HG03135 (cell line): Measurements from ENCODE around the gene FAT1.
"Not testable (repeated sequence)": the region's sequence is repeated elsewhere in the genome, so short reads cannot be mapped to it uniquely, and the experiment has no call there.

Experiments used
- ATAC-seq: cut with Tn5 transposase; IDR thresholded peaks from one replicate; pipeline ENCODE4 v1.9.1; 2021; ENCODE audit warnings: mild to moderate bottlenecking, moderate library complexity; ENCODE audit not compliant: unreplicated experiment

Gene FAT1

GRCh38 chr4:186699298-186699697 is 24.4 kb downstream of the FAT1 start:
- ATAC-seq = no peak

- no peak for ATAC-seq
These were observed 25.1 kb downstream of the FAT1 start for GRCh38 chr4:186698525-186698924.

DNA sequence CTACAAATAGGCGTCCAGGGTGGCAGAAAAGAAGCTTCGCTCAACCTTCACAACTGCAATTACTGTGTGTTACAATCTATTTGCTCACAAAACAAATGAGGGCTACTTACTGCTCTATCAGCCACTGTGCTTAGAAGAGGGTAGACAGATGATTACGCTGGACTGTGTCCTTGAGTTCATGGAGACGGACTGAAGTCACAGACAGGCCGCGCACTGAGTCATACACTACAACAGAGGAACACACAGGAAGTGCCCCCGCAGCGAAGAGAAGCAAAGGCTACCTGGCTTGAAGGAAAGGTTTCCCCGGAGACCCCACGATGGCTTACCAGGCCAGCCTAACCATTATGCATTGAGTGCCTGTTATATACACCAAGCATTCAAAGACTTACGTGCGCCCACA is 25.6 kb downstream of the FAT1 start:
- ATAC-seq = no peak

DNA sequence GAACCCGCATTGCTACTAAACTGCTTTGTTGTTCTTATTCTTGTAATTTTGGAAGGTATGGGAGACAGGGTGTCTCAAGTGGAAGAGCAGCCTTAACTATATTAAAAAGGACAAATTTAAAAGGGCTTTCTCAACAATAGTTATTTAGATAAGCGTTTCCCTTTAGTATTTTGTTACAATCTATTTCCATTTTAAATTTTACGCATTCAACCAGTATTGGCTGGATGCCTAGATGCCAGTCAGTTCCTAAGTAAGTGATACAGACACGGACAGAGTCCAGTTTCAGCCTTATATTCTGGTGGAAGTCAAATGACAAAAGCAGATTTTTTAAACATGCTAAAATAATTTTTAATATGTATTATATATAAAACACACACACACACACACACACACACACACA is 28.3 kb downstream of the FAT1 start:
- no peak for ATAC-seq

DNA sequence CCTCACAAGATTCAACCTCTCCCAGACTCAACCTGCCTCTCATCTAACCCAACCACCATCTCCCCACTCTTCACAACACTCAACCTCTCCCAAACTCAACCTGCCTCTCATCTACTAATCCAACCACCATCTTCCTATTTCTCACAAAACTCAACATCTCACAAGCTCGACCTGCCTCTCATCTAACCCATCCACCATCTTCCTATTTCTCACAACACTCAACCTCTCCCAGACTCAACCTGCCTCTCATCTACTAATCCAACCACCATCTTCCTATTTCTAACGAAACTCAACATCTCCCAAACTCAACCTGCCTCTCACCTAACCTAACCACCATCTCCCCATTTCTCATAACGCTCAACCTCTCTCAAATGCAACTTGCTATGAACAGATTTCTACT is 29.8 kb downstream of the FAT1 start:
- no peak for ATAC-seq

- ATAC-seq = no peak
These were observed 30.4 kb downstream of the FAT1 start for GRCh38 chr4:186693159-186693815.

DNA sequence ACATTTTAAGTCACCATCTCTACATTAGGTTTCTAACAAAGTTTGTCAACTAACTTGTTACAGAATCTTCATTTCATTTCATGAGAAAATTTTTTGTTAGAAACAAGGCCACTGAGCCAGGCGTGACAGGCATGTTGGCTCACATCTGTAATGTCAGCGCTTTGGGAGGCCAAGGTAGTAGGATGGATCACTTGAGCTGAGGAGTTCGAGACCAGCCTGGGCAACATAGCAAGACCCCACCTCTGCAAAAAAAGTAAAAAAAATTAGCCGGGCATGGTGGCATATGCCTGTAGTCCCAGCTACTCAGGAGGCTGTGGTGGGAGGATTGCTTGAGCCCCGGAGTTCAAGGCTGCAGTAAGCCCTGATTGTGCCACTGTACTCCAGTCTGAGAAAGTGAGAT is 32.3 kb downstream of the FAT1 start:
- ATAC-seq = no peak

GRCh38 chr4:186689476-186689875 is 34.2 kb downstream of the FAT1 start:
- ATAC-seq = no peak

DNA sequence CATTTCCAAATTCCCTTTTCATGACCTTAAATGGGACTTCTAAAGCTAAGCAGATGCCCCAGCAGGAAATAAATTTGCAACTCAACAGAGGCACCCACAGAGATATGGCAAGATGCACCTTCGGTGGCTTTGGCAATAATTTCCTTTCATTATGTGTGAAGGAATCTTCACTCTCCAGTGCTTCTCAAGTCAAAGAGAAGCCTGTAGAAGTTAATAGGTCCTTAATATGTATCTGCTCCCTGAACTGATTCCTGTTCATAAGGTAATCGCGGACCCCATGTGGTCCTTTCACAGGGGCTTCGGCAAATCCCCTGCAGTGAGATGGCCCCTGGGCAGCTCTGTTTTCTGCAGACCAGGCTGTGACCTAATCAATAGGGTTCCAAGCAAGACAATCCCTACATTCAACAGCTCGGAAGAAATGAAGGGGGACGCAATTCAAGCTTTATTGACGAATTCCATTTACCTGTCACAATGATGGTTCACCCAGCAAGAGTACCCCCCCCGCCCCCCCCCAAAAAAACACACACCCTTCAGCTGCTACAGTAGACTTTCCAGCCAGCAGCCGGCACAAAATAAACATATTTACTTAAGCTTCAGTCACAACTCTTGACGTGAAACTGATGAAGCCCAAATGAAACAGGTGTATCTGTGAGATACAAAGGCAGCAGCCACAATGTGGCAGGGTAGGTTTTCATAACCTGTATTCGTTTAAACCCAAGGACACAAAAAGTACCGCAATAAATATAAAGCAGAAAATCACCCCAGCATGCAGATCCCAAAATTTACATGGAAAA is 35.3 kb downstream of the FAT1 start:
- no peak for ATAC-seq

DNA sequence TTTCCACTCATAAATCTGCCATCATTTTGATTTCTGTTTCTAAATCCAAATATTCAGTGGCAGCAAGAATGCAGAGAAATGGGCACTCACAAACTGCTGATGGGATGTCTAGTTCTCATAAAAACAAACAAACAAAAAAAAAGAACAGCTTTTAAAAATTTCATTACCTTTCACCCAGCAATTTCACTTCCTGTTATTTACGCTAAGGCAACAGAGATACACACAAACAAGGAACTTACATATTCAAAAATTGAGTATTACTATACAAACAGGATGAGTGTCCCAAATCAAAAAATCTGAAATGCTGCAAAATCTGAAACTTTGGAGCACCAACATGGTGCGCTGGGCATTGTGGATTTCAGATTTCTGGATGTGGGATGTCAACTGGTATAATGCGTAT is 36.4 kb downstream of the FAT1 start:
- ATAC-seq = no peak

DNA sequence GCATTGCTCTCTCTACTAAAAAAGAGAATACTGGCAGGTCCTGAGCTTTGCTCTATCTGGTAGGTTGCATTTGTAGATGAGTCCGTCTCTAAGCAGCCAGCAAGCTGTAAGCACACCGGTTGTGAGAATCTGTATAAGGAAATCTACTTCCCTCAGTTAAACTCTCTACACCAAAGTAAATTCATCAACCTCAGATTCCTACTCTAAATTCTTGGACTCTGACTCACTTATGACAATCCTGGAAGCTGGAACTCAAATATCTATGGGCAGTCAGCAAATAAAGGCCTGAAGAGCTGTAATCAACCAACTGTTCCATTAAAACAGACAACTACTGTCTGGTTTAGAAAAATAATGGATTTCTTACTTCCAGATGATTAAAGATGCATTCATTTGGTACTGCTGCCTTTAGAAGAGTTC is 37.9 kb downstream of the FAT1 start:
- ATAC-seq = no peak

- ATAC-seq = no peak
These were observed 38.8 kb downstream of the FAT1 start for GRCh38 chr4:186684889-186685309.

- no peak for ATAC-seq
These were observed 39.4 kb downstream of the FAT1 start for GRCh38 chr4:186684220-186684619.

DNA sequence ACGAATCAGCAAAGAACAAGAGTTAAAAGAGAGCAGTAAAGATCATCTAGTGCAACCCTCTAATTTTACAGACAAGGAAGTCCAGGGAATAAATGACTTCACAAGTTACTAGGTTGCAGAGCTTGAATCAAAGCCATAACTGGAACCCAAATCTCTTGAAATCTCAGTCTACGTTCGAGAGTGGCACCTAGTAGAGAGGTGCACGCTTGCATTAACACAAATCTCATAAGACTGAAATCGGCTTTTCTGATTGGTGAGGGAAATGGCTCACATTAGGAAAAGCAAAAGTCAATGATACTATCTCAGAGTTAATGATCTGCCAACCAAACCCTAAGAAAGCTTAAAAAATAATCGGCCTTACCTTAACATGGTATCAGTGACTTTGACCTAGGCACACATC is 43.0 kb downstream of the FAT1 start:
- ATAC-seq = no peak

DNA sequence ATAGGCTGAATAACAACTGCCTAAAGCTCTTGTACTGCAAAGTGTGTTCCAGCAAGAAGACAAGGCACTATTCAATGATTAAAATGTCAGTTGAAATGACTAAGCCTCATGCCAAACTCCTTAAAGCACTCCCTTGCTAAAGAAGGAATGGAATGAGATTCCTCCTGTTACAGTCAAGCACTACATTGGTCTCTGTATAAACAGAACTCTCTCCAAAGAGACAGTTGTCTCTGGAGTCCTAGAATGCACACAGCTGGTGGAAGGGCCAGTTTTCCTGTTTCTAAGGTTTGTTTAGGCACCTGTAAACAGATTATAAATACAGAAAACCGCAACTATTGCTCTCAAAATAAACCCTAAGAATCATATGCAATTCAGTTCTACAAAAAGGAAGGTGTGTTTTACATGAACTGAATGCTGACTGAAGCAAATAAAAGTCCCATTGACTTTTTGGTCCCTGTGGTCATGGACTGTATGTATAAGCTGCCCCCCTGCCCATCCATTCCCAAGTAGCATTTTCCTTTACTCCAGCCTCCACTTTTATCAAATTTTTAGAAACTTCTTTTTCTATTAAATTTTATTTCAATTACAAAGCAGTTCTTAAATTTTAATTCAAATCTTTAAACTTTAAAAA is 47.0 kb downstream of the FAT1 start:
- no peak for ATAC-seq

- no peak for ATAC-seq
These were observed 53.9 kb downstream of the FAT1 start for GRCh38 chr4:186669735-186670134.

DNA sequence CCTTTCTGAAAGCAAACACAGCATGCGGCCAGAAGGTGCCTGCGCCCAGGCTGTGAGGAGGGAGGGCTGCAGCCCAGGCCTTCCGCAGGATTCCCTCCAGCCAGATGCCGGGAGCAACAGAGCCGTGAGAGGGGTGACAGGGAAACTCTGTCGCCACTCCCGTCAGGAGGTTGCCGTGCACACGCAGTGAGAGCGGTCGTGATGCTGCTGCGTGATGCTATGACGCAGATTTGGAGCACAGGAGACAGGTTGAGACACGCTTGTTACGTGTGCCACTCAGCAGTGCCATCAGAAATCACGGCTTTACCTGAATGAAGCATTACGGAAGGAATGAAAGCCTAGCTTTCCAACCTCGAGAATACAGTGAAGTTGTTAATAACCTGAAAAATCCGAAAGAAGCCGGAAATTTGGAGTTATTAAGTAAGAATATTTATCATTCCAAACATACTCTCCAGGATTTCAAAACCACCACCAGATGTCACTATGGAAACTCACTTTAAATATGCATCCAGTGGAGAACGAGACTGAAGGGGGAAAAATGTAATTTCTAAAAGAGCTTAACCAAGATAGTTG is 54.4 kb downstream of the FAT1 start:
- ATAC-seq = no peak

GRCh38 chr4:186666750-186667149 is 56.9 kb downstream of the FAT1 start:
- ATAC-seq = no peak

DNA sequence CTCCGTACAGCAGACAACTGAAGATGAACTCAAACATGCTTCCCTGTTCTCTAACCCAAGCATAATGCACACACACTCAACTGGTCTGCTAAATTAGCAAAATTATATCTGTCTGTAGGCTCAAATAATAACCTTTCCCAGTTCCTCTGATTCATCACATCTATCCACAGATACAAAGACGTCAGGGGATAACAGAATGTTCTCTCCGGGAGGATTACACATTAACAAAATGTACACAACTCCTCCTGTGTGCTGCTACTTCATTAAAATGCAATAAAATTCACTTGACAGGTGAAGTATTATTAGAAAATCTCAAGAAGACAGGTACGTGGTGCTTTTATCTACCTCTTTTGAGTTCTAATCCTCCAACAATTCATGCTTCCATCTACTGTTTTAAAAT is 57.4 kb downstream of the FAT1 start:
- ATAC-seq = no peak

DNA sequence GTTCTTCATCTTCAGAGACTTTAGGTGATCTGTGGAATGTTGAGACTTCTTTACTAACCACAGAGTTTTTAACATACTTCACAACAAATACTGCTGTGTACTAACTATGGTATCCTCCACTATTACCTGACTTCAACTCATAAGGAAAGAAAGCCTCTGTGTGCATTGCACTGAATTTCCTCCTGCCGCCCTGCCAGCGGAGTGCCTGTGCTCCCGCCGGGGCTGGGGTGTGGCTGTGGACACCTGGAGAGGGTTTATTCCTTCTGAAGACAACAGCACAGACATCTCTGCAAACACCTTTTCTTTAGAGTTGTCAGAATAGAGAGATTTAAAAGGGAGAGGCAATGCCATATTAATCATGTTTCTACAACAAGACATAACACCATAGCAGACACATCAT is 63.3 kb downstream of the FAT1 start:
- ATAC-seq = no peak

DNA sequence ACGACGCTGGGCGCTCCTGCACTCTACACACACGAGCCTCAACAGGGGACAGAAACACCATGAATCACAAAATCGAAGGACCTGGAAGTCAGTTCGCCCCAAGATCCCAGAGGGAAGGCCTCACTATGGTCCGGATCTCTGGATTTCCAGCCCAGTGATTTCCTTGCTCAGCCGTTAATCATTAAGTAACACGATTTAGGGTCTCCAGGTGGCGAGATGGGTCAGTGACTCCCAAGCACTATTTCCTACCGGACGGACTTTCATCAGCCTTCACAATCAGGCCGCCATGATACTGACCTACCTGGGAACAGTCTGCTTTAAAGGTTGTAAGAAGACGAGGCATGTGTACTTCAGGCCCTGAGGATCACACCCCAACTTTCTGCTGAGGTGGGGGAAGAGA is 63.7 kb downstream of the FAT1 start:
- ATAC-seq = no peak

DNA sequence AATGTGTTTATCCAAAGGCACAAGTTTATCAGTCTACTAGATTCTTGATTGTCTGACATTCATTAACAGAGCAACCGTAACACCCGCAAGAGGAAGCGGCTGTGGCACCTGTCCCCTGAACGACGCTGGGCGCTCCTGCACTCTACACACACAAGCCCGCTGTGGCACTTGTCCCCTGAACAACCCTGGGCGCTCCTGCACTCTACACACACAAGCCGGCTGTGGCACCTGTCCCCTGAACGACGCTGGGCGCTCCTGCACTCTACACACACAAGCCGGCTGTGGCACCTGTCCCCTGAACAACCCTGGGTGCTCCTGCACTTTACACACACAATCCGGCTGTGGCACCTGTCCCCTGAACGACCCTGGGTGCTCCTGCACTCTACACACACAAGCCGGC is 64.2 kb downstream of the FAT1 start:
- ATAC-seq = not testable (repeated sequence)
